ENCODE measurements around the gene HOXC12.

The HOXC12 gene

GRCh38 chr12:53954694-53955035, at the start of gene HOXC12:
HOXC12 (plus strand) TSS chr12:53954903; CDS start chr12:53954930, 27 bp downstream.
- no peak for DNase-seq

- no peak for DNase-seq
Observed at GRCh38 chr12:53907103-53907502, 47.6 kb upstream of the HOXC12 start.

DNA sequence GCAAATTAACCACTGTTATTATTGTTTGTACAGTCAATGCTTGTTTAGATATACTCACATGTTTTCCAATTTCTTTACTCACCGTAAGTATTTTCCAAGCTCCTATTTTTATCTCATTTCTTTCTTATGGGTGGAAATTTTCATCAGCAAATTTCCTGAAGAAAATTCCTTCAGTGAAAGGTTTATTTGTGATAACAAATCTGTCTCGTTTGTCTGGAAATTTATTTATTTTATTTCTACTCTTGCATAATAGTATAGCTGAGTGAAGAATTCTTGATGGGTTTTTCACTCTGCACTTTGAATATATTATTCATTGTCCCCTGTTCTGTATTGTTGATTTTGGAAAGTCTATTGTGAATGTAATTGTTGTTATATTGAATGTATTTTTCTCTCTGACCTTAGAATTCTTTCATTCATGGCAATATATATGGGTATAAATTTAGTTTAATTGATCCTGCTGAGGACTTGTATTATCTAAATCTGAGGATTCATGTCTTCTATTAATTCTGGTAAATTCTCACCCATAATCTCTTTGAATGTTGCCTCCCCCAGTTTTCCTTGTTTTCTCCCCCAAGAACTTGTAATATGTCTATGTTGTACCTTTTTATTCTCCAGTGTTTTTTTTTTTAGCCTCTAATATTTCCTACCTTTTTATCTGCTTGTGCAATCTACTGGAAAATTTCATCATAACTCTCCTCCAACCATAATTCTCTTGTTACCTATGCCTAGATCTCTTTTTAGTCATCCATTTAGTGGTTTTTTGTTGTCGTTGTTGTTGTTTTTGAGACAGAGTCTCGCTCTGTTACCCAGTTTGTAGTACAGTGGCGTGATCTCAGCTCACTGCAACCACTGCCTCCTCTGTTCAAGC, 37.7 kb upstream of the HOXC12 start:
- DNase-seq, result no peak

- no peak for DNase-seq
Observed at GRCh38 chr12:53924521-53925405, 29.9 kb upstream of the HOXC12 start.

- no peak for DNase-seq
Observed at GRCh38 chr12:53927220-53928029, 27.3 kb upstream of the HOXC12 start.

DNA sequence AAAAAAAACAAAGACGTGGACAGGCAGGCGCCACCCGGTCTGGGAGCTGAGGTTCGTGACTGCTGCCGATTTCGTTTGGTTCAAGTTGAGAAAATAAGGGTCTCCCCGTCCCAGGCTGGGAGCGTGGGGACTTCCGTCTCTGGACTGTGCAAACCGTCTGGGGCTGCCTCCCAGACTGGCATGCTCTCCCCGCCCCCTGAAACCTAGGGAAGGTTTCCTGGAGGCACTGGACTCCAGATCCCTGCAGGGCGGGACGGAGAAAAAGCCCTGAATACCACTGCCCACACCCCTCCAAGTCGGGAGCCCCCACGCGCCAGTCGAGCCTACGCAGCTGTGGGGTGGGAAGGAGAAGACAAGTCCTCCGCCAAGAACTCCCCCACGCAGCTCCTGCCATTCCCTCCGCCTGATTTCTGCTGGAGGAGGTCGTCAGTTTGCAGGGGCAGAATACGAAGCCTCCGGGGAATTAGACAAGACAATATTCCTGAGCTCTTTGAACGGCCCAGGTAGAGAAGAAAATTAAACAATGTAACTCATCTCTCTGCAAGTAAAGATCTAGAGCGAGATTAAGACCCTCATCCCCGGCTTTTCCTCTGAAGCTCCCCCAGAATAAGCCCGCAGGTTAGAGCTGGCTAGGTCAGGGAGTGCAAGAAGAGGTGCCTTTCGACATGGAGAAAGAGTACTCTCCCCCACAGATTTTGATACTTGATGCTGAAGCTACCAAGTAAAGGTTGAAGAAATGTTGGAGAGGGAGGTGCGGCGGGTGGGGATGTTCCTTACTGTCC, 26.5 kb upstream of the HOXC12 start:
- no peak for DNase-seq

DNA sequence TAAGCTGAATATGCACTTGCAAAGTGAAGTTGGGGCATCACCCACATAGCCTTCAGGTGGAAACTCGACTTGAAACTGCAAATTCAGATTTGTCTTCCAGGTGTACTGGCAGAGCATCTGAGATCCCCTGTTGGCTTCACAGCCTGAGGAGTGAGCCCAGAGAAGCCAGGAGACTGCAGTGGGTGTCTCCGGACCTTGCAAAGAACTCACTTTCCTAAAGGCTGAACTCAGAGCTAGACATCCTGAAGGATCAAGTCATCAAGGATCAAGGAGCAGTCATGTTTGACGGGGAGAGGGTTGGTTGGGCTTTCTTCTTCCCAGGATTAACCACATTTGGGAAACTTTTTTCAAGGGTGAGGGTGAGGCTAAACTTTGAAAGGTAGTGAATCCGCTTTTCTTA, 25.2 kb upstream of the HOXC12 start:
- no peak for DNase-seq

DNA sequence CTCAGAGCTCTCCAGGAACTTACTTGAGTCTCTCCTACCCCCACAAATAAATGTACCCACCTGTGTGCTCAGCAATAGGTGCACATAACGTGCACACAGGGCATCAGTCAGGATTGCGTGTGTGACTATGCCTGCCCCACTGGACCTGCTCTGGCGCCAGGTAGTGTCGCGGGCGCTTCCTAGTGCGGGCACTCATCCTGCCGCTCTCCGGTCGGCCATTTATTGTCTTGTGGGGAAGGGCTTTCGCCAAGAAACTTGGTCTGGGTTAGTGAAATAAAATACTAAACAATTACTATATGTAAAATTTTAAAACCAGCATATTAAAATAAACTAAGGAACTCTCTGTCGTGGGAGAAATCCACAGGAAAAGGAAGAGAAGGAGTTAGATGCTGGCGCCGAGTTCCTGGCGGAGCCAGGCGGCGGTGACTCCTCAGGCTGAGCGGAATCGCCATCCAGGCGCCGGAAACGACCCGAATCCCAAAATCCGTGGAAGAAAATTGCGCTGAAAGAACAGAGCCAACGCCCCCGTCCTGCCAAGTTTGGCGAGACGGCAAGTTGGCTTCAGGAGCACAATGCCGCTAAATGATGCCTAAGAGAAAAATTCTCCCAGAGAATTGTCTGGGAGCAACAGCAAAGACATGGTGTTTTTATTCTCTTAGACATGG, 24.0 kb upstream of the HOXC12 start:
- DNase-seq, result no peak

DNA sequence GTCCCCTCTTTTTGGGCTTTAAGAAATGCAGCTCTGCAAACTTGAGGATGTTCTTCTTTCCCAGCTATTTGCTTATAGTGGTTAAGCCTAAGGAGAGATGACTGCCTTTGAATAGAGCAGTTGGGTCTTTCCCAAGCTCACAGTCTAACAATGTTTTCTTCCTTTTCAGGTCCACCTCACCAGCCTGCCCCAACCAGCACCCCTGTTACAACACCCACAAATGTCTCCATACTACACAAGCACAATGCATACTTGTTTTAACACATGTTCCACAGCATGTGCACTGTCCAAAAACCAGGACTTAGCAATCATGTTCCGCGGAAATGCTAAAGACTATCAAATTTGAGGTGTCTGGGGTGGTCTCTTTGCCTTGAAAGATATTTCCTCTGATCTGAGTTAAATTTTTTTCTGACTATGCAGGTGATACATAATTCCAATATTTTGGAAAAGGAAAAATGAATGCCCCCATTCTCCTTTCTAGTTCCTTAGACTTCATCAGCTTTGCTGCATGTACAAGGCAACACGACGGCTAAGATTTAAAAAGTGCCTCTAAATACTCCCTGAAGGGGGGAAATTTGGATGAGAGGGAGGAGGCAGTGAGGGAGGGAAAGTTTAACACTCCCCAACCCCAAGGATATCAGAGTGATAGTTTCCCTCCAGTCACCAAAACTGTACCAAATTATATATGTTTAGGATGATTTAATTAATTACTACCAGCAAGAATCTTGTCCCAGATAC, 22.7 kb upstream of the HOXC12 start:
- no peak for DNase-seq

DNA sequence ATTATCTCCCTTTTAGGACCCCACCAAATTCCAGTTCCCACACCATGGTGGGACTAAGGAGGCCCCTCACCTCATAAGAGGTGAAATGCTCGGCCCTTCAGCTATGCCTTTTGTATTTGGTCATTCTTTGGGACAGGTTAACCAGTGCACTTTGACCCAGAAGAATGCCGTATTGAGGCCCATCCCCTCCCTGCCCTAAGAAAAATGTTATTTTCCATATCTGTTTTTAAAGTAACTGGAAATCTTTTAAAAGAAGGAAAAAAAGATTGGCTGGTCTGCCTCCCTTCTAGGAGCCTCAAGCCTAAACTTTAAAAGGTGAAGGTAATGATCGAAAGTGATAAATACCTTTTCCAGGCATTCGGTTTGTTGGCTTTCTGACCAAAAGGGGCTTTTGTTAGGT, 21.8 kb upstream of the HOXC12 start:
- DNase-seq, result no peak

- DNase-seq, result no peak
Observed at GRCh38 chr12:53935383-53936341, 19.0 kb upstream of the HOXC12 start.

- DNase-seq, result no peak
Observed at GRCh38 chr12:53937099-53937498, 17.6 kb upstream of the HOXC12 start.

GRCh38 chr12:53937596-53938325, 16.9 kb upstream of the HOXC12 start:
- DNase-seq, result no peak

GRCh38 chr12:53938326-53939140, 16.2 kb upstream of the HOXC12 start, which contains the start of gene HOXC13:
HOXC13 (plus strand) TSS chr12:53938831; CDS start chr12:53938907, 76 bp downstream.
- DNase-seq, result no peak

DNA sequence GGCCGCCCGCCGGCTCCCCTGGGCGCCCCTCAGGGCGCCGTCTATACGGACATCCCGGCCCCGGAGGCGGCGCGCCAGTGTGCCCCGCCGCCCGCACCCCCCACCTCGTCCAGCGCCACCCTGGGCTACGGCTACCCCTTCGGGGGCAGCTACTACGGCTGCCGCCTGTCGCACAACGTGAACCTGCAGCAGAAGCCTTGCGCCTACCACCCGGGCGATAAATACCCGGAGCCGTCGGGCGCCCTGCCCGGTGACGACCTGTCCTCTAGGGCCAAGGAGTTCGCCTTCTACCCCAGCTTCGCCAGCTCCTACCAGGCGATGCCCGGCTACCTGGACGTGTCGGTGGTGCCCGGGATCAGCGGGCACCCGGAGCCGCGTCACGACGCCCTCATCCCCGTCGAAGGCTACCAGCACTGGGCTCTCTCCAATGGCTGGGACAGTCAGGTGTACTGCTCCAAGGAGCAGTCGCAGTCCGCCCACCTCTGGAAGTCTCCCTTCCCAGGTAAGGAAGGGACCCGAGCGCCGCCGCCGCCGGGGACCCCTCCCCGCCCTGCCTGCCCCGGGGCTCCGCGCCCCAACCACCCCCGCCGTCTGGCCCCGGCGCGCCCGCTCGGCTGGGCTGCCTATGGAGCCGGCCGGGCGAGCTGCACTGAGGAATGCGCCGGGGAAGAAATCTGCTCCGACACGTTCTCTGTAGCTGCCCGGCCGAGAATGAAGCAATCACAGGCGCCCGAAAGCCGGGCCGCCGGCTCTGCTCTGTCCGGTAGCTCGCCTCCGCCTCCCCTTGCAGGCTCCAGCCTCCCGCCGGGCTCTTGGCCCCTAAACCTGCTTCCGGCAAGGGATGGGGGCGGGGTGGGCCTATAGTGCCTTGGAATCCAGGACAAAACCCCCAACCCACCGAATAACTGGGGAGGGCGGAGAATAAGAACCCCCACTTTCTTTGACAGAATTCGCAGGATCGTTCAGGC, 15.3 kb upstream of the HOXC12 start:
- no peak for DNase-seq

DNA sequence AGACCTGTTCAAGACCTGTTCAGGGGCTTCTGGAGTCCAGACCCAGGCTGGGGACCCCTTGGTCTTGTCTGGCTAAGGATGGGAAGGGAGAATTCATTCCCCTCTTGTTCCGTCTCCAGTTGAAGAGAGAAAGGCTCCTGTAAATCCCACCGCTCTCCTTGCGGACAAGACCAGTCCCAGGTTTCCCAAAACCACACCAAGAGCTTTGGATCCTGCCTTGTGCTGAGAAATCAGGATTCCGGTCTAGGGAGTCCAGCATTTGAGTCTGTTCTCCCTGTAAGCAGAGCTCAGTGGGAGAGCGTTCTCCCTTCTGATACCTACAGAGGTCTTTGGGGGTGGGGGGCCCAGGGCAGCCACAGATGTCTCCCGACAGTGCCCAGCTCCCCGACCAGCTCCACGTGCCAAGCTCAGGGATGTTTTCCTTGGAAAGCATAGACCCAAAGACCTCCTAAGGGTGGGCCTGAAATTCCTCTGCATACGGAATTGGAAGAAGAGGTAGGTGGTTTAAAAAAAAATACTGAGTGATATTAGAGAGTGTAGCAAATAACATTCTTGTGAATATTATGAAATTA, 14.2 kb upstream of the HOXC12 start:
- DNase-seq, result no peak

All from activated gamma-delta T cell treated with Interleukin-2 at 50 U/mL for 16 hours (primary cell).